PC-3 (cell line): ENCODE data around the gene ZHX3. TPM values are rescaled to one million over a fixed set of nuclear protein-coding genes. Genes with fewer than 3 reads are reported as not detected.
"Not testable (repeated sequence)": the region's sequence is repeated elsewhere in the genome, so short reads cannot be mapped to it uniquely, and the experiment has no call there.

Experiments used
- ATAC-seq: fragments of 200-7000 bp; cut with Tn5 transposase; 2 replicates; pipeline ENCODE4 v1.9.1; 2020; ENCODE audit warnings: mild to moderate bottlenecking, moderate library complexity
- BruUV-seq: library from RNA; stranded (reverse); fragments of 400-500 nt; replicated peaks from 2 replicates; lab custom pipeline; 2021; lab: Mats Ljungman, UMichigan
- CTCF ChIA-PET: fragments of 300-600 bp; sonication (Branson Sonifier 250); formaldehyde crosslinking; loops from one replicate; lab custom pipeline; 2022; ENCODE audit warnings: antibody characterized with exemption; lab: Charles Lee
- POLR2A ChIA-PET: fragments of 300-600 bp; sonication (Branson Sonifier 250); formaldehyde crosslinking; loops from one replicate; lab custom pipeline; 2022; ENCODE audit warnings: antibody characterized with exemption; ENCODE audit not compliant: unreplicated experiment; lab: Charles Lee
- DNase-seq: peaks from one replicate; pipeline ENCODE4 v3.0.0-alpha.2; 2015
- H2AFZ ChIP-seq: fragments of 300-600 bp; sonication (generic); 2 replicates; pipeline ENCODE4 v1.6.0; 2016; ENCODE audit warnings: antibody characterized with exemption, low read length
- H3F3A ChIP-seq: fragments of 300-600 bp; sonication (generic); one replicate; pipeline ENCODE4 v1.6.0; 2017; ENCODE audit warnings: antibody characterized with exemption, low read length, control low read depth, mild to moderate bottlenecking; ENCODE audit not compliant: unreplicated experiment
- H3K27ac ChIP-seq: fragments of 300-600 bp; sonication (generic); 2 replicates; pipeline ENCODE4 v1.5.1; 2016; ENCODE audit warnings: mild to moderate bottlenecking, low read length
- H3K27me3 ChIP-seq: fragments of 300-600 bp; sonication (generic); 2 replicates; pipeline ENCODE4 v1.6.1; 2016; ENCODE audit warnings: low read length, mixed read lengths
- H3K36me3 ChIP-seq: fragments of 300-600 bp; sonication (generic); 2 replicates; pipeline ENCODE4 v1.6.1; 2016; ENCODE audit warnings: low read depth, mixed run types, low read length, mixed read lengths
- H3K4me1 ChIP-seq: fragments of 300-600 bp; sonication (generic); 2 replicates; pipeline ENCODE4 v1.5.1; 2016; ENCODE audit warnings: low read length; ENCODE audit not compliant: insufficient read depth
- H3K4me2 ChIP-seq: fragments of 300-600 bp; sonication (generic); 2 replicates; pipeline ENCODE4 v1.6.0; 2016; ENCODE audit warnings: low read length
- H3K4me3 ChIP-seq: fragments of 300-600 bp; sonication (generic); 2 replicates; pipeline ENCODE4 v1.5.1; 2016; ENCODE audit warnings: mild to moderate bottlenecking, low read length, mixed read lengths
- H3K79me2 ChIP-seq: fragments of 300-600 bp; sonication (generic); 2 replicates; pipeline ENCODE4 v1.6.1; 2017; ENCODE audit warnings: low read length, mixed read lengths
- H3K9ac ChIP-seq: fragments of 300-600 bp; sonication (generic); 2 replicates; pipeline ENCODE4 v1.6.0; 2016; ENCODE audit warnings: mild to moderate bottlenecking, low read length
- H3K9me2 ChIP-seq: fragments of 300-600 bp; sonication (generic); replicated peaks from 2 replicates; pipeline ENCODE4 v1.6.1; 2016; ENCODE audit warnings: mixed run types, low read length, mixed read lengths
- H3K9me3 ChIP-seq: fragments of 300-600 bp; sonication (generic); 2 replicates; pipeline ENCODE4 v1.6.1; 2016; ENCODE audit warnings: low read length, mixed read lengths
- H4K20me1 ChIP-seq: fragments of 300-600 bp; sonication (generic); 2 replicates; pipeline ENCODE4 v1.6.1; 2016; ENCODE audit warnings: low read length, mixed read lengths
- CTCF ChIP-seq: fragments of 300-600 bp; sonication (generic); conservative IDR thresholded peaks from 2 replicates; pipeline ENCODE4 v1.5.1; 2017; ENCODE audit warnings: antibody characterized with exemption, low read depth, mild to moderate bottlenecking, low read length
- EZH2 ChIP-seq: fragments of 300-600 bp; sonication (generic); IDR thresholded peaks from one replicate; pipeline ENCODE4 v1.6.1; 2017; ENCODE audit warnings: antibody characterized with exemption, mild to moderate bottlenecking, low read length; ENCODE audit not compliant: unreplicated experiment
- EZH2phosphoT487 ChIP-seq: fragments of 300-600 bp; sonication (generic); IDR thresholded peaks from 2 replicates; pipeline ENCODE4 v1.6.1; 2018; ENCODE audit warnings: mild to moderate bottlenecking, antibody characterized with exemption, low read length, borderline replicate concordance
- intact Hi-C: fragments of 100-400 bp; cut with micrococcal nuclease; formaldehyde crosslinking; loops from 2 replicates; pipeline ENCODE4 v1.9.0; 2023
- total RNA-seq: library from RNA; depleted of rRNA; stranded (reverse); fragments of >200 nt; gene quantifications from 2 replicates; pipeline ENCODE4 v1.2.3, GENCODE V29; 2014

The ZHX3 gene
- total RNA-seq, 1 experiment from 2014 or later = 14.0 TPM

- ATAC-seq (no peak), DNase-seq (no peak)
- Histone ChIP-seq H3K9me2 (no peaks in the 10 kb centered on the region), H3K4me2 (no peak overlapping the region), H4K20me1 (no peaks in the 10 kb centered on the region), H3K9ac (no peak overlapping the region), H3K4me3 (no peak overlapping the region), H3K27me3 (no peaks in the 10 kb centered on the region), H3F3A (no peaks in the 10 kb centered on the region), H3K9me3 (no peaks in the 10 kb centered on the region), H2AFZ (no peak overlapping the region), H3K79me2 (no peaks in the 10 kb centered on the region), H3K36me3 (no peaks in the 10 kb centered on the region), H3K27ac (no peak overlapping the region), H3K4me1 (no peaks in the 10 kb centered on the region)
- TF ChIP-seq EZH2phosphoT487 (no peak), EZH2 (no peak), CTCF (no peak)
- intact Hi-C loops = no loop called here
- POLR2A ChIA-PET = no interaction called here
- CTCF ChIA-PET = no interaction called here
- BruUV-seq = no TSS peak
Measured at GRCh38 chr20:41242807-41243206, 74.7 kb downstream of the ZHX3 start.

DNA sequence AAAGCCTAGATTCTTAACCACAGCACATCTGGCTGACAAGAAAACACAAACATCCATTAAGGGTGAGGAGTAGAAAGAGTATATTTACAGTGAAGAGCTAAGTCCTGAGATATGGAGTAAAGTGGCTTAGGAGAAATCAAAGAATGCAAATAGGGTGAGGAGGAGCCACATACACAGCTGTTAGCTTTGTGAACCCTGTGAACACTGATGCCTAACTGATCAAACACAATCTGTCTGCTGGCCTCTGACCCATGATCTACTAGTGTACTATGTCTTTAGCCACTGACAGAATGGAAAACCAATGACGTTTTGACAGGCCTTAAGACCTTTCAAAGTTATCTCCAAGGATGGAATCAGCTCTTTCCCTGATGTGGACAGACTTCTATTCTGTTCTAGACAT is 75.2 kb downstream of the ZHX3 start:
- ChIA-PET CTCF (no interaction called here), POLR2A (no interaction called here)
- DNase-seq = no peak
- Histone ChIP-seq H3K9ac (no peak overlapping the region), H3K4me2 (no peak overlapping the region), H3K4me1 (no peaks in the 10 kb centered on the region), H3K36me3 (no peaks in the 10 kb centered on the region), H3K4me3 (no peak overlapping the region), H4K20me1 (no peaks in the 10 kb centered on the region), H3F3A (no peaks in the 10 kb centered on the region), H2AFZ (no peak overlapping the region), H3K27me3 (no peaks in the 10 kb centered on the region), H3K79me2 (no peaks in the 10 kb centered on the region), H3K27ac (no peak overlapping the region), H3K9me2 (no peaks in the 10 kb centered on the region), H3K9me3 (no peaks in the 10 kb centered on the region)
- ATAC-seq = no peak
- no TSS peak for BruUV-seq
- no peak for TF ChIP-seq EZH2
- intact Hi-C loops = no loop called here

- H3K4me2 ChIP-seq, H3F3A ChIP-seq, POLR2A ChIA-PET, H3K27me3 ChIP-seq, CTCF ChIA-PET, intact Hi-C loops, DNase-seq, BruUV-seq, H3K27ac ChIP-seq, H3K9me3 ChIP-seq, H2AFZ ChIP-seq, H3K9me2 ChIP-seq, H3K4me3 ChIP-seq, H3K9ac ChIP-seq, H4K20me1 ChIP-seq, ATAC-seq, H3K79me2 ChIP-seq, H3K36me3 ChIP-seq: not testable (repeated sequence)
- H3K4me1 ChIP-seq = peaks cover 14% of the 10 kb centered on the region
Measured at GRCh38 chr20:41237233-41237632, 80.3 kb downstream of the ZHX3 start.

GRCh38 chr20:41236818-41237217 is 80.7 kb downstream of the ZHX3 start:
- H3K9me2 ChIP-seq, H4K20me1 ChIP-seq, intact Hi-C loops, H3K36me3 ChIP-seq, H3K27me3 ChIP-seq, ATAC-seq, H3K27ac ChIP-seq, H3F3A ChIP-seq, H3K79me2 ChIP-seq, BruUV-seq, H3K4me2 ChIP-seq, DNase-seq, H3K4me3 ChIP-seq, CTCF ChIA-PET, POLR2A ChIA-PET, H3K9ac ChIP-seq, H3K9me3 ChIP-seq, H2AFZ ChIP-seq: not testable (repeated sequence)
- peaks cover 18% of the 10 kb centered on the region for H3K4me1 ChIP-seq
